Measurements from ENCODE around the gene ARSG. TPM values are rescaled to one million over a fixed set of nuclear protein-coding genes. Genes with fewer than 3 reads are reported as not detected.

ARSG gene
- total and polyA plus RNA-seq, 2 of the 4 experiments (the other 2 are of a cell fraction) = 2.9 to 3.0 TPM

- Histone ChIP-seq H2AK5ac (ENCODE audit: low read depth, low read length) (no peak overlapping the region), H3K4ac (ENCODE audit: low read depth, low read length) (no peak overlapping the region), H3K27ac (ENCODE audit: insufficient read depth, low read length) (no peak overlapping the region), H3K18ac (ENCODE audit: low read depth, low read length) (no peak overlapping the region), H2BK20ac (ENCODE audit: low read depth, low read length) (no peak overlapping the region), H3K4me3 (ENCODE audit: insufficient read depth, low read depth, low read length) (no peak overlapping the region), H3K79me1 (ENCODE audit: low read depth in 1 of 2, low read length in 2 of 2) (no peaks in the 10 kb centered on the region), H2AFZ (replicated peaks; ENCODE audit: low read length, poor library complexity) (no peak overlapping the region), H2BK15ac (ENCODE audit: low read depth, low read length) (no peak overlapping the region), H4K8ac (ENCODE audit: low read depth in 2 of 2, low read length in 2 of 2) (no peak overlapping the region), H3K9me3 (ENCODE audit: control insufficient read depth, insufficient read depth, low read length) (no peaks in the 10 kb centered on the region), H3K9me1 (ENCODE audit: insufficient read depth, low read length) (no peaks in the 10 kb centered on the region), H4K20me1 (ENCODE audit: insufficient read depth, low read length) (no peaks in the 10 kb centered on the region), H3K4me1 (ENCODE audit: control insufficient read depth, insufficient read depth, low read length) (no peaks in the 10 kb centered on the region), H3K23ac (ENCODE audit: low read depth, low read length) (no peak overlapping the region), H4K5ac (ENCODE audit: low read depth, low read length) (no peak overlapping the region), H3K14ac (replicated peaks; ENCODE audit: low read depth, low read length) (no peak overlapping the region), H2BK120ac (ENCODE audit: low read depth, low read length) (no peak overlapping the region), H2BK5ac (ENCODE audit: low read depth, low read length, poor library complexity, severe bottlenecking) (no peak overlapping the region), H2AK9ac (replicated peaks; ENCODE audit: low read depth, low read length, poor library complexity) (no peak overlapping the region), H3K36me3 (ENCODE audit: control insufficient read depth, insufficient read depth, low read length) (no peaks in the 10 kb centered on the region), H3K4me2 (ENCODE audit: low read depth, low read length) (no peak overlapping the region), H3K9ac (ENCODE audit: low read depth, low read length) (no peak overlapping the region), H3K56ac (ENCODE audit: extremely low read depth, insufficient read depth, low read length) (no peak overlapping the region), H4K91ac (ENCODE audit: insufficient read depth, low read depth, low read length) (no peak overlapping the region), H3K27me3 (ENCODE audit: control insufficient read depth, insufficient read depth, low read length) (0 out of 2 replicates have a peak, but pooled peaks cover 2% of the 10 kb centered on the region)
- intact Hi-C loops (cut with micrococcal nuclease) (no loop called here), dilution Hi-C loops (cut with HindIII; ENCODE audit: low sequenced_read_pairs, unreplicated experiment) (no loop called here), in situ Hi-C loops (cut with MboI; ENCODE audit: low sequenced_read_pairs) (no loop called here)
- ChIA-PET CTCF (interaction anchor here (1.1 kb wide), 1 partner anchor 74 kb away, joined by 5 read pairs; no protein-coding TSS in a partner anchor), POLR2A (ENCODE audit: unreplicated experiment) (no interaction called here)
- no CpG with 5 or more reads among the region's 8 CpGs for WGBS, 2 experiments (ENCODE audit: extremely low coverage in 2 of 2, insufficient read length in 1 of 2)
- DNase-seq (no peak), ATAC-seq (ENCODE audit: low read depth) (no peak)
- TF ChIP-seq MXI1 (IDR thresholded peaks at IDR 0.05; ENCODE audit: borderline replicate concordance, low read depth, low read length) (no peak), MAZ (IDR thresholded peaks at IDR 0.05; ENCODE audit: borderline replicate concordance, low read depth, low read length) (no peak), SMC3 (IDR thresholded peaks at IDR 0.05; ENCODE audit: low read depth, low read length) (no peak), FOS (IDR thresholded peaks at IDR 0.05; ENCODE audit: low read depth, low read length) (no peak), CEBPB (IDR thresholded peaks at IDR 0.05; ENCODE audit: low read depth, low read length) (no peak), RAD21 (IDR thresholded peaks at IDR 0.05; ENCODE audit: low read length) (no peak), BHLHE40 (IDR thresholded peaks at IDR 0.05; ENCODE audit: low read depth, low read length) (no peak), POLR2A (IDR thresholded peaks at IDR 0.05; ENCODE audit: low read depth, low read length) (no peak), RCOR1 (IDR thresholded peaks at IDR 0.05; ENCODE audit: insufficient replicate concordance, low read length) (no peak), NFE2L2 (IDR thresholded peaks at IDR 0.05; ENCODE audit: low read depth, low read length) (no peak), CHD1 (IDR thresholded peaks at IDR 0.05; ENCODE audit: low read depth, low read length) (no peak), ELK1 (IDR thresholded peaks at IDR 0.05; ENCODE audit: borderline replicate concordance, low read depth, low read length) (no peak)
- TF ChIP-seq, protein P1, sequence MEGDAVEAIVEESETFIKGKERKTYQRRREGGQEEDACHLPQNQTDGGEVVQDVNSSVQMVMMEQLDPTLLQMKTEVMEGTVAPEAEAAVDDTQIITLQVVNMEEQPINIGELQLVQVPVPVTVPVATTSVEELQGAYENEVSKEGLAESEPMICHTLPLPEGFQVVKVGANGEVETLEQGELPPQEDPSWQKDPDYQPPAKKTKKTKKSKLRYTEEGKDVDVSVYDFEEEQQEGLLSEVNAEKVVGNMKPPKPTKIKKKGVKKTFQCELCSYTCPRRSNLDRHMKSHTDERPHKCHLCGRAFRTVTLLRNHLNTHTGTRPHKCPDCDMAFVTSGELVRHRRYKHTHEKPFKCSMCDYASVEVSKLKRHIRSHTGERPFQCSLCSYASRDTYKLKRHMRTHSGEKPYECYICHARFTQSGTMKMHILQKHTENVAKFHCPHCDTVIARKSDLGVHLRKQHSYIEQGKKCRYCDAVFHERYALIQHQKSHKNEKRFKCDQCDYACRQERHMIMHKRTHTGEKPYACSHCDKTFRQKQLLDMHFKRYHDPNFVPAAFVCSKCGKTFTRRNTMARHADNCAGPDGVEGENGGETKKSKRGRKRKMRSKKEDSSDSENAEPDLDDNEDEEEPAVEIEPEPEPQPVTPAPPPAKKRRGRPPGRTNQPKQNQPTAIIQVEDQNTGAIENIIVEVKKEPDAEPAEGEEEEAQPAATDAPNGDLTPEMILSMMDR (conservative IDR thresholded peaks at IDR 0.05; ENCODE audit: low read depth, low read length) = no peak
- TF ChIP-seq, protein P2, sequence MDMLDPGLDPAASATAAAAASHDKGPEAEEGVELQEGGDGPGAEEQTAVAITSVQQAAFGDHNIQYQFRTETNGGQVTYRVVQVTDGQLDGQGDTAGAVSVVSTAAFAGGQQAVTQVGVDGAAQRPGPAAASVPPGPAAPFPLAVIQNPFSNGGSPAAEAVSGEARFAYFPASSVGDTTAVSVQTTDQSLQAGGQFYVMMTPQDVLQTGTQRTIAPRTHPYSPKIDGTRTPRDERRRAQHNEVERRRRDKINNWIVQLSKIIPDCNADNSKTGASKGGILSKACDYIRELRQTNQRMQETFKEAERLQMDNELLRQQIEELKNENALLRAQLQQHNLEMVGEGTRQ (IDR thresholded peaks at IDR 0.05; ENCODE audit: low read depth, low read length) = no peak
- no TSS peak for BruUV-seq (replicated peaks)
Measured at GRCh38 chr17:68324654-68325336, 33.5 kb downstream of the ARSG start.

Measured in IMR-90 (cell line).